Ammon's horn (tissue), 1 donor: ENCODE data around the gene DSTN.

Experiments
- DNase-seq: peaks from one replicate; pipeline ENCODE4 v3.0.0-alpha.2; 2016; ENCODE audit warnings: low spot score

The DSTN gene

GRCh38 chr20:17549131-17549530 lies 20.7 kb upstream of the DSTN start:
- DNase-seq, result no peak

- no peak for DNase-seq
Observed at GRCh38 chr20:17555106-17555505, 14.8 kb upstream of the DSTN start.

GRCh38 chr20:17556837-17557674 lies 12.8 kb upstream of the DSTN start:
- peak; percentile 57 for DNase-seq

GRCh38 chr20:17557675-17558006 lies 12.2 kb upstream of the DSTN start:
- peak; percentile 50 for DNase-seq

- DNase-seq, result no peak
Observed at GRCh38 chr20:17558154-17558940, 11.5 kb upstream of the DSTN start.

- DNase-seq, result no peak
Observed at GRCh38 chr20:17558941-17559304, 11.0 kb upstream of the DSTN start.

GRCh38 chr20:17559338-17559737 lies 10.5 kb upstream of the DSTN start:
- no peak for DNase-seq

GRCh38 chr20:17560344-17561074 lies 9.4 kb upstream of the DSTN start:
- no peak for DNase-seq

GRCh38 chr20:17562804-17563305 lies 7.0 kb upstream of the DSTN start:
- no peak for DNase-seq

- DNase-seq, result no peak
Observed at GRCh38 chr20:17565169-17565845, 4.6 kb upstream of the DSTN start.

GRCh38 chr20:17566345-17566744 lies 3.5 kb upstream of the DSTN start:
- DNase-seq, result no peak

GRCh38 chr20:17568045-17568788 lies 1.7 kb upstream of the DSTN start:
- no peak for DNase-seq

- peak; percentile 50 for DNase-seq
Observed at GRCh38 chr20:17568972-17569521, 828 bp upstream of the DSTN start.

- DNase-seq, result peak; percentile 58
Observed at GRCh38 chr20:17570347-17571152, 675 bp downstream of the DSTN start.

- DNase-seq, result peak; percentile 16
Observed at GRCh38 chr20:17571153-17571527, 1.3 kb downstream of the DSTN start.

GRCh38 chr20:17572034-17572638 lies 2.3 kb downstream of the DSTN start:
- DNase-seq, result no peak

- no peak for DNase-seq
Observed at GRCh38 chr20:17573463-17573862, 3.6 kb downstream of the DSTN start.

GRCh38 chr20:17576215-17576614 lies 6.3 kb downstream of the DSTN start:
- DNase-seq, result no peak

- no peak for DNase-seq
Observed at GRCh38 chr20:17579369-17580039, 9.6 kb downstream of the DSTN start.
